Measurements from ENCODE around the gene FKBP1B. TPM values are rescaled to one million over a fixed set of nuclear protein-coding genes. Genes with fewer than 3 reads are reported as not detected.

The FKBP1B gene
- total RNA-seq, 4 donors from 2014 or later: 5.4 to 15.3 (median 9.0) TPM

- DNase-seq (ENCODE audit: low spot score in 2 of 2): no peak
- Histone ChIP-seq H3K4me3 (peak overlapping the region; percentile 59 to 78 (median 64)), H3K36me3 (peaks cover 0 to 56% (median 0%) of the 10 kb centered on the region in 3 donors), H3K27me3 (no peaks in the 10 kb centered on the region), H3K27ac (peak overlapping the region; percentile 90 to 96 (median 92)), H3K4me1 (peaks cover 0 to 17% (median 8%) of the 10 kb centered on the region in 4 donors), H3K9me3 (no peaks in the 10 kb centered on the region)
- 12 to 19% methylated on average over 11 of the region's 30 CpGs for WGBS, 2 donors
- TF ChIP-seq, protein P1, sequence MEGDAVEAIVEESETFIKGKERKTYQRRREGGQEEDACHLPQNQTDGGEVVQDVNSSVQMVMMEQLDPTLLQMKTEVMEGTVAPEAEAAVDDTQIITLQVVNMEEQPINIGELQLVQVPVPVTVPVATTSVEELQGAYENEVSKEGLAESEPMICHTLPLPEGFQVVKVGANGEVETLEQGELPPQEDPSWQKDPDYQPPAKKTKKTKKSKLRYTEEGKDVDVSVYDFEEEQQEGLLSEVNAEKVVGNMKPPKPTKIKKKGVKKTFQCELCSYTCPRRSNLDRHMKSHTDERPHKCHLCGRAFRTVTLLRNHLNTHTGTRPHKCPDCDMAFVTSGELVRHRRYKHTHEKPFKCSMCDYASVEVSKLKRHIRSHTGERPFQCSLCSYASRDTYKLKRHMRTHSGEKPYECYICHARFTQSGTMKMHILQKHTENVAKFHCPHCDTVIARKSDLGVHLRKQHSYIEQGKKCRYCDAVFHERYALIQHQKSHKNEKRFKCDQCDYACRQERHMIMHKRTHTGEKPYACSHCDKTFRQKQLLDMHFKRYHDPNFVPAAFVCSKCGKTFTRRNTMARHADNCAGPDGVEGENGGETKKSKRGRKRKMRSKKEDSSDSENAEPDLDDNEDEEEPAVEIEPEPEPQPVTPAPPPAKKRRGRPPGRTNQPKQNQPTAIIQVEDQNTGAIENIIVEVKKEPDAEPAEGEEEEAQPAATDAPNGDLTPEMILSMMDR (IDR thresholded peaks at IDR 0.05): no peak
- TF ChIP-seq POLR2A (IDR thresholded peaks at IDR 0.05) (no peak), EP300 (IDR thresholded peaks at IDR 0.05) (no peak)
These were observed 34.2 kb downstream of the FKBP1B start for GRCh38 chr2:24083567-24084385.

GRCh38 chr2:24084386-24085199 lies 35.1 kb downstream of the FKBP1B start, which contains the start of gene TP53I3:
Gene TP53I3 (minus strand): TSS chr2:24084834. CDS start chr2:24084326, 508 bp downstream.
- peak within 1 kb of the TSS; percentile 59 to 78 (median 64) for H3K4me3 ChIP-seq
- H3K27me3 ChIP-seq: no peaks in the 10 kb centered on the region
- H3K9me3 ChIP-seq: no peaks in the 10 kb centered on the region
- H3K36me3 ChIP-seq: peaks cover 0 to 50% (median 0%) of the 10 kb centered on the region in 3 donors
- peaks cover 0 to 17% (median 8%) of the 10 kb centered on the region in 4 donors for H3K4me1 ChIP-seq
- DNase-seq (ENCODE audit: low spot score in 2 of 2): peak; percentile 79 to 85
- H3K27ac ChIP-seq: peak within 1 kb of the TSS; percentile 90 to 96 (median 92)
- TF ChIP-seq, protein P1 (IDR thresholded peaks at IDR 0.05): peak; percentile 95 to 99 (median 97)
- peak; percentile 65 to 72 for TF ChIP-seq POLR2A (IDR thresholded peaks at IDR 0.05)
- TF ChIP-seq EP300 (IDR thresholded peaks at IDR 0.05): peak; percentile 16 to 83
- WGBS, 2 donors: 1% methylated on average over 30 to 33 of the region's 44 CpGs

- DNase-seq (ENCODE audit: low spot score in 2 of 2): no peak
- H3K4me1 ChIP-seq: peaks cover 0 to 17% (median 8%) of the 10 kb centered on the region in 4 donors
- H3K27ac ChIP-seq: peak overlapping the region; percentile 90 to 96 (median 92)
- H3K36me3 ChIP-seq: peaks cover 0 to 46% (median 0%) of the 10 kb centered on the region in 3 donors
- TF ChIP-seq, protein P1 (IDR thresholded peaks at IDR 0.05): no peak
- TF ChIP-seq POLR2A (IDR thresholded peaks at IDR 0.05): no peak
- no peak for TF ChIP-seq EP300 (IDR thresholded peaks at IDR 0.05)
- H3K9me3 ChIP-seq: no peaks in the 10 kb centered on the region
- no peaks in the 10 kb centered on the region for H3K27me3 ChIP-seq
- 8 to 19% methylated on average over 11 of the region's 11 CpGs for WGBS, 2 donors
- H3K4me3 ChIP-seq: peak overlapping the region; percentile 59 to 78 (median 64)
These were observed 35.6 kb downstream of the FKBP1B start for GRCh38 chr2:24085200-24085489.

DNA sequence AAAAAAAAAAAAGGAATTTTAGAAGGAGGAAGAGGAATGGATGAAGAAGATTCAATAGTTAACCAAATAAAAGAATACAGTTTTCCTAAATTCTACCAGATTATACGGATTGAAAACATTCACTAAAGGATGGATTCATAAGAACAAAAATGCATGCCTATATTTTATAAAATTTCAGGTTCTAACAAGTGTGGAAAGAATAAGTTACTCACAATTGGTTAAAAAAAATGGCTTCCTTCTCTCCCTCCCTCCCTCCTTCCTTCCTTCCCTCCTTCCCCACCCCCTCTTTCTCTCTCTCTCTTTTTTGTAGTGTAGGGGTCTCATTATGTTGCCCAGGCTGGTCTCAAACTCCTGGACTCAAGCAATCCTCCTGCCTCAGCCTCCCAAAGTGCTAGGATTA lies 36.7 kb downstream of the FKBP1B start:
- 85 to 94% methylated on average over 1 of the region's 1 CpG for WGBS, 2 donors
- no peak overlapping the region for H3K27ac ChIP-seq
- peaks cover 0 to 35% (median 0%) of the 10 kb centered on the region in 3 donors for H3K36me3 ChIP-seq
- TF ChIP-seq POLR2A (IDR thresholded peaks at IDR 0.05): no peak
- no peaks in the 10 kb centered on the region for H3K27me3 ChIP-seq
- peaks cover 0 to 17% (median 8%) of the 10 kb centered on the region in 4 donors for H3K4me1 ChIP-seq
- DNase-seq (ENCODE audit: low spot score in 2 of 2): no peak
- H3K4me3 ChIP-seq: no peak overlapping the region
- no peaks in the 10 kb centered on the region for H3K9me3 ChIP-seq

DNA sequence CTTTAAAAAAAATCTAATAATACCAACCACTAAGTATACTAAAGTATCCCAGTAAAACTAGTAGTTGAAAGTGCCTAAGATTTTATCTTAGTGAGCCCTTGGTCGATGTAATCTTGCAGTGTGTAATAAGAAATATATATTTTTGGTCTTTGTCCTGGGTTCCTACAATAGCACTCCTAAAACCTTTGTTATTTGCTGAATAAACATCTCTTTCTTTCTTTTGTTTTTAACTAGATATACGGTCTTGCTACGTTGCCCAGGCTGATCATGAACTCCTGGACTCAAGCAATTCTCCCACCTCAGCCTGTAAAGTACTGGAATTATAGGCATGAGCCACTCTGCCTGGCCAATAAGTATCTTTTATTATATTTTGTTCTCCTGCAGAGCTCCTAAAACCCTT lies 37.5 kb downstream of the FKBP1B start:
- TF ChIP-seq POLR2A (IDR thresholded peaks at IDR 0.05): no peak
- TF ChIP-seq, protein P1 (IDR thresholded peaks at IDR 0.05): no peak
- no peak for TF ChIP-seq EP300 (IDR thresholded peaks at IDR 0.05)
- Histone ChIP-seq H3K9me3 (no peaks in the 10 kb centered on the region), H3K4me3 (no peak overlapping the region), H3K4me1 (peaks cover 0 to 17% (median 8%) of the 10 kb centered on the region in 4 donors), H3K27ac (no peak overlapping the region), H3K36me3 (peaks cover 0 to 27% (median 0%) of the 10 kb centered on the region in 3 donors), H3K27me3 (no peaks in the 10 kb centered on the region)
- WGBS, 2 donors: 82 to 83% methylated on average over 3 of the region's 3 CpGs
- no peak for DNase-seq (ENCODE audit: low spot score in 2 of 2)
